ENCODE results near the gene CD74. TPM values are rescaled to one million over a fixed set of nuclear protein-coding genes. Genes with fewer than 3 reads are reported as not detected.

The CD74 gene
- total and polyA plus RNA-seq, 10 donors, result 3,224 to 5,563 (median 4,727) TPM

DNA sequence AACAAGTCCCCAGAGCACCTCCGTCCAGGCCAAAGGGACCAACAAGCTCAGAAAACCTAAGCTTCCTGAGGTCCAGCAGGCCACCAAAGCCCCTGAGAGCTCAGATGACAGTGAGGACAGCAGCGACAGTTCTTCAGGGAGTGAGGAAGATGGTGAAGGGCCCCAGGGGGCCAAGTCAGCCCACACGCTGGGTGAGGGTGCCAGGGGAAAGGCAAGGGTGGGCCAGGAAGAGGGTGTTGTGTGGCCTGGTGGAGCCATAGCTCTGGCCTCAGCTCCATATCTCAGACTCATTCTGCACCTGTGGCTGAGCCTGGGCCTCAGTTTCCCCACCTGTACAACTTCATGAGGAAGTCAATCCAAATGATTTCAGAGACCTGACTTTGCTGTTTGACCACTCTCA lies 20.7 kb downstream of the CD74 start:
- H3K9me3 ChIP-seq, result no peaks in the 10 kb centered on the region
- no peaks in the 10 kb centered on the region for H3K27me3 ChIP-seq (replicated peaks in 1 of 7)
- no peak overlapping the region for H3K4me3 ChIP-seq
- WGBS, 5 donors, result 86 to 99% (median 90%) methylated on average over 3 of the region's 3 CpGs
- TF ChIP-seq POLR2A (IDR thresholded peaks at IDR 0.05) (no peak), CTCF (IDR thresholded peaks at IDR 0.05 in 8 of 11, conservative IDR thresholded peaks at IDR 0.05 in 3 of 11) (no peak), POLR2AphosphoS5 (IDR thresholded peaks at IDR 0.05) (no peak)
- H3K27ac ChIP-seq, result no peak overlapping the region
- H3K36me3 ChIP-seq, result peaks cover 4 to 100% (median 96%) of the 10 kb centered on the region in 6 donors
- DNase-seq, result no peak
- no peaks in the 10 kb centered on the region for H3K4me1 ChIP-seq
- intact Hi-C loops (cut with DNase I; ENCODE audit: low total_unique reads), result no loop called here

GRCh38 chr5:150391064-150391834 lies 21.5 kb downstream of the CD74 start:
- 88 to 97% (median 96%) methylated on average over 12 to 13 of the region's 13 CpGs for WGBS, 5 donors
- H3K27me3 ChIP-seq (replicated peaks in 1 of 7), result no peaks in the 10 kb centered on the region
- peaks cover 4 to 100% (median 96%) of the 10 kb centered on the region in 6 donors for H3K36me3 ChIP-seq
- H3K9me3 ChIP-seq, result no peaks in the 10 kb centered on the region
- DNase-seq, result no peak
- H3K4me3 ChIP-seq, result no peak overlapping the region
- TF ChIP-seq POLR2AphosphoS5 (IDR thresholded peaks at IDR 0.05) (peak in 2 of 3 donors; percentile 20 to 71), POLR2A (IDR thresholded peaks at IDR 0.05) (no peak)
- H3K4me1 ChIP-seq, result no peaks in the 10 kb centered on the region
- H3K27ac ChIP-seq, result no peak overlapping the region
- intact Hi-C loops (cut with DNase I; ENCODE audit: low total_unique reads), result no loop called here

DNA sequence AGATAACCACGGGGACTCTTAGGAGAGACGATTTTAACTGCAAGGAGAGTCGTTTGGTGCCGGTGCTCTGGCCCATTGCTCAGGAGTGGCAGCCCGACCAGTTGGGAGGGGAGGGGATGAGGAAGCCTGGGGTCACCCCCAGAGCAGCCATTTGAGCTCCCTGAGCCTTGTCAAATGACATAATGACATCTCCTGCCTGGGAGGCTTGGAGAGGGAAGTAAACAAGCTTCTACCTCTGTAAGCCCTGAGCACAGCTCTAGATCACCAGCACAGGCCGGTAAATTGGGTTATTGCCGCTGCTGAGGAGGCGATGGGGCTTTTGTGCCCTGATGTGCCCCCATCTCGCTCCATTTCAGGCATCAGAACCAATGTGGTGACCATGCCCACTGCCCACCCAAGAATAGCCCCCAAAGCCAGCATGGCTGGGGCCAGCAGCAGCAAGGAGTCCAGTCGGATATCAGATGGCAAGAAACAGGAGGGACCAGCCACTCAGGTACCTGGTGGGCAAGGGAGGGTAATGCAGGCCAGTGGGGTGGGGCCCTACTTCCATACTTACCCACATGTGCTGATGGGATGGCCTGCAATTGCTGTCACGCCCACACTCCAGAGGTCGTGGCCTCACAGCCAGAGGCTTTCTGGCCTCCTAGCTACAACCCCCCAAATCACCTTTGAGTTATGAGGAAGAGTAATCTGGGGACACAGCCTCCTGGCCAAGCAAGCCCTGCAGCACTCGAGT lies 23.0 kb downstream of the CD74 start:
- Histone ChIP-seq H3K36me3 (peaks cover 4 to 100% (median 97%) of the 10 kb centered on the region in 6 donors), H3K4me3 (no peak overlapping the region), H3K9me3 (no peaks in the 10 kb centered on the region), H3K27ac (no peak overlapping the region), H3K4me1 (no peaks in the 10 kb centered on the region), H3K27me3 (replicated peaks in 1 of 7) (no peaks in the 10 kb centered on the region)
- DNase-seq, result no peak
- intact Hi-C loops (cut with DNase I; ENCODE audit: low total_unique reads), result no loop called here
- WGBS, 5 donors, result 87 to 92% (median 88%) methylated on average over 13 of the region's 13 CpGs
- TF ChIP-seq POLR2AphosphoS5 (IDR thresholded peaks at IDR 0.05) (peak in 1 of 3 donors; percentile 52), POLR2A (IDR thresholded peaks at IDR 0.05) (no peak)

DNA sequence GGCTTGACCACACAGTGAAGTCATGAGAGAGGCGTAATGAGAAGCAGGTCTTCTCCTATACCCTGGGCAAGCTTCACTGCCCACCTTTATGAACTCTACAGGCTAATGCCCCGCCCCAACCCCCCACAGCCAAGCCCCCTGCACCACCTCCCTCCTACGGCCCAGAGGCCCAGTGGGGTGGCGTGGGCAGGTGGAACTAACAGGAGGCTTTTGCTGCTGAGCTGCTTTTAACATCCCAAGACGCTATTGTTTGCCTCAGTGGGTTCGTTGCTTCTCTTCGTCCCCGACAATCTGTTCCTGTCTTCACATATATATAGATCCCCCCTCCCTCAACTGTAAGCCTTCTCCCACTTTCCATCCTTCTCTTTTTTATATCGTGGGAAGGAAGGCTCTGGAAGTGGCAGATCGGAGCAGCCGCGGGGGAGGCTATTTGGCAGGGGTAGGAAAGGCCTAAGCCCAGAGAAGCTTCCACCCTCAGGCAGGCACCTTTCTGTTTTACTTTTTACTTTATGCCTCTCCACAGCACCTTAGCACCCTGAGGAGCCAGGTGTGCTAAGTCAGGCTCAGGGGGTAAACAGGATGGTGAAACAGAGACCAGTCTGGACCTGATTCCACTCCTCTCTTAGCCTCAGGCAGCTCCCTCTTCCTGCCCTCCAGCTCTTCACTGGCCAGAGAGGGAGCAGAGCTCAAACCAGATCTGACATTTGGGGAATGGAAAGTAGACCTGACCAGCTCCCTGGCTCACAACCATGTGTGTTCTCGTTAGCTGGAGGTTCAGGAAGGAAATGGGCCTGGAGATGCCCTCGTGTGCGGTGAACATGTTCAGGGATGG lies 26.5 kb downstream of the CD74 start:
- Histone ChIP-seq H3K4me3 (no peak overlapping the region), H3K27ac (no peak overlapping the region), H3K9me3 (no peaks in the 10 kb centered on the region), H3K27me3 (replicated peaks in 1 of 7) (no peaks in the 10 kb centered on the region), H3K4me1 (no peaks in the 10 kb centered on the region), H3K36me3 (peaks cover 6 to 100% (median 97%) of the 10 kb centered on the region in 6 donors)
- TF ChIP-seq POLR2A (IDR thresholded peaks at IDR 0.05) (no peak), CTCF (IDR thresholded peaks at IDR 0.05 in 8 of 11, conservative IDR thresholded peaks at IDR 0.05 in 3 of 11) (no peak), POLR2AphosphoS5 (IDR thresholded peaks at IDR 0.05) (no peak)
- no peak for DNase-seq
- WGBS, 5 donors, result 76 to 83% (median 81%) methylated on average over 15 of the region's 15 CpGs
- intact Hi-C loops (cut with DNase I; ENCODE audit: low total_unique reads), result no loop called here
